IPS-11a (cell line): ENCODE results near the gene LRRC2.
"Not testable (repeated sequence)": the region's sequence is repeated elsewhere in the genome, so short reads cannot be mapped to it uniquely, and the experiment has no call there.

ENCODE experiments used
- H3K4me3 ChIP-seq: one replicate; pipeline ENCODE4 v1.5.1; 2013; ENCODE audit warnings: low read depth, low read length, control low read depth

The LRRC2 gene, protein sequence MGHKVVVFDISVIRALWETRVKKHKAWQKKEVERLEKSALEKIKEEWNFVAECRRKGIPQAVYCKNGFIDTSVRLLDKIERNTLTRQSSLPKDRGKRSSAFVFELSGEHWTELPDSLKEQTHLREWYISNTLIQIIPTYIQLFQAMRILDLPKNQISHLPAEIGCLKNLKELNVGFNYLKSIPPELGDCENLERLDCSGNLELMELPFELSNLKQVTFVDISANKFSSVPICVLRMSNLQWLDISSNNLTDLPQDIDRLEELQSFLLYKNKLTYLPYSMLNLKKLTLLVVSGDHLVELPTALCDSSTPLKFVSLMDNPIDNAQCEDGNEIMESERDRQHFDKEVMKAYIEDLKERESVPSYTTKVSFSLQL

DNA sequence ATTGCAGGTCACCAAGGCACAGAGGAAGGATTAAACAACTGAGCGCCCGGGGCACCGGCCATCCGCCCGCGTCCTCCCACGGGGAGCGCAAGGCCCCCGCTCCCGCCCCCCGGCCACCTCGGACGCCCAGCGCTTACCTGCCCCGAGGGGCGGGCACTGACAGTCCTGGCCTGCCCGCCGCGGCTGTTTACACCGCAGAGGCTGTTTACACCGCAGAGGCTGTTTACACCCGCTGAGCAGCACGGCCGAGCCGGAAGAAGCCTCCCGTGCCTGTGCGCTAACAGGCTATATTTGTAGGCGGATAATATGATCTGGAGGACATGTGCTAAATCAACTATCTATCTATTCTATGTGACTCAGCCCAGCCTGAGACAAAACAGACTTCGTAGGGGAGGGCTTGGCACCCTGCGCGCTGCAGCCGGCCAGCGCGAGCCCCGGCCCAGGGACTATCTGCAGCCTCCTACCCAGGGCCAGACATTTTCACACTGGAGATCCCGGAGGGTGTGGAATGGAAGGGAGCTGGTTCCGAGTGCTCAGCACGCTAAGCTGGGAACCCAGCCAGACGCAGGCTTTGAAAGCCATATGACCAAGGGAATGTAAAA lies at the start of gene LRRC2:
Gene LRRC2, minus strand, starts transcription at position 263 of the 602 bp plus-strand sequence. CDS start 14,711 bp downstream, outside the sequence.
- peak within 1 kb of the TSS; percentile 40 for H3K4me3 ChIP-seq

DNA sequence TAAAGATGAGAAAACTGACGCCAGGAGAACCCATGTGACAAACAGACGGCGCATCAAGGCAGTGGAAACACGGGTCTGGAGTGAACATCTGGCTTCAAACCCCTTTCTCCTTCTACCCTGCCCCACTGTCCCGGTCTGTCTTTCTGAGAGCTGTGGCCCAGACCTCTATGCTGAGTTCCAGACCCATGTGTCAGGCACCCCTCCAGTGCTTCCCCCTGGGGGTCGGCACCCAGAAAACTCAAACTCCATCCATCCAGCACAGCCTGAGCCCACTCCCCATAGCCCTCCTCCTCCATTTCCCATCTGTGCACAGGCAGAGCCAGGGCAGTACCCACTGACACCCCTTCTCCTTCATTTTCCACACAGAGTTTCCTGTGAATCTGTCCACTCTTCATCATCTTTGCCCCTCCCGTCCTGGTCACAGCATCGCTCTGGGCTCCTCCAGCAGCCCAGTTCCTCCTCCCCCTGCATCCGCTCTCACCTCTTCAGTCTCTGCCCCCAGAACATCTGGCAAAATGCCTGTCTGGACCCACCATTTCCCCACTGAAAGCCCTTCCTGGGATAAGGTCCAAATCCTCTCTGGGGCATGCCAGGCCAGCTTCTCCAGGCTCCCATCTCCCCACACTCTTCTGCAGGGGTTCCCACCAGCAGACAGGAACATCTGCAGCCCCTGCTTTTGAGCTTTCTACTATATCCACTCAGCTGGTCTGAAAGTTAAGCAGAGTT lies 49.1 kb upstream of the LRRC2 start:
- no peak overlapping the region for H3K4me3 ChIP-seq

DNA sequence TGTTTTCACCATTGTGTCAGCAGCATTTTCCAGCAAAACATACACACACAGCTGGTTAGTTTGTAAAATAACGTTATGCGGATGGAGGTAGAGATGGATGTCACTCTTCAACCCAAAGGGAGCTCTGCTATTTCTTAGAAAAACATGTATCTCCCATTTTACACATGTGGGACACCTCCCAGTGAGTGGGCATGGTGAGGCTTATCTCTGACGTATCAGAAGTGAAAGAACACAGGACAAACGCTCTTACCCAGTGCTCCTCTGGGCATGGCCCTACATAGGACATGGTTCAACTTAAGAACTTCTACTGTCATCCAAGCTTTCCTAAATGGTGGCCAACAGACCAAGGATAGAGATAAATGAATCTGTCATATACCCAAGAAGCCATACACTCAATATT lies 48.3 kb upstream of the LRRC2 start:
- H3K4me3 ChIP-seq: no peak overlapping the region

DNA sequence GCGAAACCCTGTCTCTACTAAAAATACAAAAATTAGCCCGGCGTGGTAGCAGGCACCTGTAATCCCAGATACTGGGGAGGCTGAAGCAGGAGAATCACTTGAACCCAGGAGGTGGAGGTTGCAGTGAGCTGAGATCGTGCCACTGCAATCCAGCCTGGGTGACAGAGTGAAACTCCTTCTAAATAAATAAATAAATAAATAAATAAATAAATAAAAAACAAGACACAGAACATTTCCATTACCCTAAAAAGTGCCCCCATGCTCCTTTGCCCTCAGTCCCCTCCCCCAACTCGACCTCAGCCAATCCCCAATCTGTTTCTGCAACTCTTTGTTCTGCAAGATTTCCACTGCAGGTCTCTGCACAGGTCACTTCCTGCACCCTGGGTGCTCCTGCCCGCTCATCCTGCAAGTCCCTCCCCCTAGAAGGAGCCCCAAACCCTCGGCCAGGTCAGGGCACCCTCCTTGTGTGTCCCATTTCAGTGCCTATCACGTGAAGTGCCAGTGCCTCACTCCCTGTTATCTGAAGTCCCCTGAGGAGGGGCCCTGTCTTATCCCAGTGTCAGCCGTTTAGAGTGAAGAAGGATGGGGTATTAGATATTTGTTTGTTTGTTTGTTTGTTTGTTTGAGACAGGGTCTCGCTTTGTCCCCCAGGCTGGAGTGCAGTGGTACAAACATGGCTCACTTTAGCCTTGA lies 47.4 kb upstream of the LRRC2 start:
- no peak overlapping the region for H3K4me3 ChIP-seq

DNA sequence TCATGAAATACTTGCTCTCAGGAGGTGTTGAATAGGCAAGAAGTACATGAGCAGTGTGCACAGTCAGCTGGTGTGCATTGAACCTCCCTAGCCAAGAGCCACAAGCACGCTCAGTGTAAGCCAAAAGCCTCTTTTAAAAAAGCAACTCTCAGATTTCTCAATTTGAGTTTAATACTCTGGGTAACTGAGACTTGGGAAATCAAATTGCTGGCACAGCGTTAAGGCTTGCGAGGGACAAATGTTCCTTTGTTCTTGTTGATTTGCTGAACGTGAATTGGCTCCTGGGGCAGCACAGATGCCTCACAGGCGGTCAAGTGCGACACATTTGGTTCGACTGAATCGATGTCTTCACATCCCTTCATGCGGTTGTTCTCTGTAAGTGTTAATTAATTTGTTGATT lies 46.2 kb upstream of the LRRC2 start, which contains the start of gene FAM240A:
Gene FAM240A, plus strand, starts transcription at position 202 of the 400 bp plus-strand sequence. Its CDS starts 159 bp downstream, at position 361.
- no peak within 1 kb of the TSS for H3K4me3 ChIP-seq

DNA sequence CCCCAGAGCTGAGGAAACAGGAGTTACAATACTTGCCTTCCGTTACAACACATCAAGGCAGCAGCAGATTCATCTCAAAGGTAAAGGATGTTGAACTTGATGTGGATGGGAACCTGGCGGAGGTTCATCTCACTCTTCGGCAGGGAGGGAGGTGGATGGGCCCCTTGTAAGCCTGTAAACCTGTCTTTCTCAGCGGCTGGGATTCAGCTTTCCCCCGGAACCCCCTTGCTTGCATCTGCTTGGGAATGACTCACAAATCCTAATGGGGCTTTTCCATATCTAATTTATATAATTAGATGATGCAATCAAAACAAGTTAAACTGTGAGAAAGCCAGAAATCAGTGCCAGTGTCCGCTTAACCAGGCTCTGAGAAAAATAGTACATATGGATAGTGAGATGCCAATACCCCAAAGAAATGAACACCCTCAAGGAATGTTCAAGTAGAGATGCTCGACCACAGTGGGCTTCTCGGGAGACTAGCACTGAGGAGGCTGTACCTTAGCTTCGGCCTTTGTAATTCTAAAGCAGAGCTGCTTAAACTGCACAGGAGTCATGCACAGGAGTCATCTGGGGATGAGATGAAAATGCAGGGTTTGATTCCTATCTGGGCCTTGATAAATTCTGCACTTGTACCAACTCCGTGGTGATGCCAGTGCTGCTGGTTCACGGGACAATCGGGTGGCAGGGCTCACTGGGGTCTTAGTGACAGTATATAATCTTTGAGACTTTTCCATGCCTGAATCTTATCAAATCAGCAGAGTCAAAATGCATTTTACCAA lies 44.0 kb upstream of the LRRC2 start:
- H3K4me3 ChIP-seq: no peak overlapping the region

DNA sequence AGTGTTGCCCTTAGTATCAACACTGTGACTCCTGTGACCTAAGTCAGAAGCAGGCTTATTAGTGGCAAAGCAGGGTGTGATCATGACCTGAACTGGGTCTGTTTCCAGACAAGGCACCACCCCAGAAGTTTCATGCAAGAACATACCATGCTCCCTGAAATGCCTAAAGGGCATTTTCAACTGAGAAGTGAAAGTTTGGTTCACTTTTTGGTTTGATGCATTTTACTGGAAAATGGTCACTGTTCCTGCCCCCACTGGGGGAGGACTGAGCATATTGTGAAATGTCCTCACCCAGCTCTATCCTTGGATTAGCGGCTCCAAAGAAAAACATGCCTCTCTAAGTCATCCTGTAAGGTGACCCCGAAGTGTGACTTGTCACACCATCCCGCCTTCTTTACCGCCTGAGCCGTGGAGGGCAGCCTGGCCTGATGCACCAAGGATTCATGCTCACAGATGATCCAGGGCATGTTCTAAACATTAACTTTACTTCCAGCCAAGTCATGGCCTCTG lies 43.2 kb upstream of the LRRC2 start:
- H3K4me3 ChIP-seq: no peak overlapping the region

DNA sequence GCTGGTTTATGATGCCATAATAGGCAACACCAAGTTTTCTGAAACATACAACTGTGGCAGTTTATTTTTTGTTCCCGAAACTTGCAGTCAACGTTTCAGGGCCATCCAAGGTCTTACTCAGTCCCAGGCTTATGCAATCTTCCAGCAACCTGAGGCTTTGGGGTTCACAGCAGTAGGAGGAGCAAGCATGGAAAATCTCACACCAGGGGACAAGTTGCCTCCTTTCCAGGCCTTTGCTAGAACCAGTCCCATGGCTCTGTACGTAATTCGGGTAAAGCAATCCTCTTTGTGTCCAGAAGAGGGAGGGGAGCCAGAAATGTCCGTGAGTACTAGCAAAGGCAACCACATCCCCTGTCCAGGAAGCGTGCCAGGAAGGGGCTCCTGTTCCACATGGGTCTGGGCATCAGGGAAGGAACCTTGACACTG lies 41.5 kb upstream of the LRRC2 start:
- H3K4me3 ChIP-seq: no peak overlapping the region

DNA sequence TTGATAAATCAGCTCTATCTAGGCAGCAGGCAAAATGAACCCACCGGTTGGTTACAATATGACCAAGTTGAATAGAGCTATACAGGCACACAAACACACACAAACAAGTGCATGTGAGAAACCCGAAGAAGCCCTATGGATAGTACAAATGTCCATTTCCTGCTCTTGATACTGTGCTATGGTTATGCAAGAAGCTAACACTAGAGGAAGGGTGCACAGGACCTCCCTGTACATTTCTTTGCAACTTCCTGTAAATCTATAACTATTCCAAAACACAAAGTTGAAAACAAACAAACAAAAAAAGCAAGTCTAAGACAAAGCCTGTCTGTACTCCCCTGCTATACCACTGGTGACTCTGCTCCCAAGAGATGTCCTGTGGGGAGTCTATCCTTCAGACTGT lies 38.0 kb upstream of the LRRC2 start:
- H3K4me3 ChIP-seq: no peak overlapping the region

DNA sequence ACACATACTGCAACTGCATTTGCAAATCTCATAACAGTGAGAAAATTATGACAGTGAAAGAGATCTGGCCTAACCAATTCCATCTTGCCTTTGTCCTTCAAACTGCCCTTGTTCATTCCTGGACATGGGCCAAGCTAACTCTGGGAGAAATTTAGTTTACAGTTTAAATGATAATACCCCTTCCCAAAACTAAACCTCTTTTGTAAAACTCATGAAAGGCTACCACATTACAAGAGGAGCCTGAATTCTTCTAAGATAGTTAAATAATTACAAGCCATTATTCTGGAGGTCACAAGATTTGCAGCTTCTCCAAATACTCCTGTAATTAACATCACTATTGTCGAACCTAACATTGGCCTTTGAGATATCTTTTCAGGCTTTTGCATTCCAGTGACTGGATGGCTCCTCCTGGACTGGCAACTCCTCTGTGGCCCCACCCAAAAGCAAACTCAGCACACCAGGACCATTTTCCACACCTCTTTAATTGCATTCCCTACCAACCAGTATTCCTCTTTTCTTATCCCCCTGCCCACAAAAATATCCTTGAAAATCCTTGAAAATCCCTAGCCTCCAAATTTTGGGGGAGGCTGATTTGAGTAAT lies 37.4 kb upstream of the LRRC2 start:
- H3K4me3 ChIP-seq: no peak overlapping the region

DNA sequence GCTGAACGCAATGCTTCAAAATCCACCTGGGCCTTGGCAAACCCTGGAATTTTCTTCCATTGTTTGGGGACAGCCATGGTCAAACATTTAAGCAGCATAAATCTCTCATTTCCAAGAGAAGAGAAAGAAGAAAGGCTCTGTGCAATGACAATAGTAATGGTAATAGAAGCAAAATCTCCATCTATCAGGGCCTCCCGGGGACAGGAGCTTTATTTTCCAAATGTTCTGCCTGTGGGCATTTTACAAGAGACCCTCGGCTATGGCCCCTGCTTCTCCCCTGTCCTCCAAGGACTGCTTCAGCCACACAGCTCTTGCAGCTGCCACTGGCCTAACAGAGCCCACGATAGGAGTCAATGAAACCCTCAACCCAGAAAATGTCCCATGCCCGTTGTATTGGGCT lies 33.5 kb upstream of the LRRC2 start:
- no peak overlapping the region for H3K4me3 ChIP-seq

DNA sequence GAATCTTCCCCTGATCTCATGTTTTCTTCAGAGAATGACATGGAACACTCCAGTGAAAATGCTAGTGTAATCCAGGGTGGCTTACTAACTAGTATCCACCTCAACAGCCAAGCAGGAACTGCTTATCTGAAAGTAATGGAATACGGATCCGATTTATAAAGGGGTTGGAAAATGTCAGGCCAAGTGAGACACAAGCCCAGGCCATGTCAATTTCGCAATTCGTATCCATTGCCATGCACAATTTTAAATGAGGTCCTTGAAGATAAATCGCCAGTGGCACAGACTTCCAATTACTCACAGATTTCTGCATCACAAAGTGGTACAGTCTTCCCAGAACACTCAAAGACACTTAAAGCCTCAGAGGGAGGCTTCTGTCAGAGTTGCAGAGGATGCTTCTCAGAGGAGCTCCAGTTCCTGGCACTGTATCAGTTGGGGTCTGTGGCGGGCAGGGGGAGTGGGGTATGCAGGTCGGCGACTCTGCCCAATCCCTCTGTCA lies 29.8 kb upstream of the LRRC2 start:
- no peak overlapping the region for H3K4me3 ChIP-seq

DNA sequence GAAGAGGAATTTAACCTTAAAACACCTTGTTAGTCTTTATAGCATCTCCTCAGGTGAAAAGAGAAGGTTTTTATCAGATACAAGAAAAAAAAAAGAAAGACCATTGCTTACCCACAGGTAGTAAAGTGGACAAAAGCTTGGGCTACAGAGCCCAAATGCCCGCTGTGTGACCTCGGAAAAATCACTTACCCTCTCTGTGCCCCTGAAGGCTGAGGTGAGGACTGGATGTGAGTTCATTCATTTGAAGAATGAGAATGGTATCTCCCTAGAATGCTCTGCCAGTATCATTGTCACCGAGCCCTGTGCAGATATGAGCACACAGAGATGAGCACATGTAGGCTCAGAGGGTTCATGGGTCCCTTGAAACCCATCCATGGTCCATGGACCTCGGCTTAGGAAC lies 28.6 kb upstream of the LRRC2 start:
- H3K4me3 ChIP-seq: no peak overlapping the region

DNA sequence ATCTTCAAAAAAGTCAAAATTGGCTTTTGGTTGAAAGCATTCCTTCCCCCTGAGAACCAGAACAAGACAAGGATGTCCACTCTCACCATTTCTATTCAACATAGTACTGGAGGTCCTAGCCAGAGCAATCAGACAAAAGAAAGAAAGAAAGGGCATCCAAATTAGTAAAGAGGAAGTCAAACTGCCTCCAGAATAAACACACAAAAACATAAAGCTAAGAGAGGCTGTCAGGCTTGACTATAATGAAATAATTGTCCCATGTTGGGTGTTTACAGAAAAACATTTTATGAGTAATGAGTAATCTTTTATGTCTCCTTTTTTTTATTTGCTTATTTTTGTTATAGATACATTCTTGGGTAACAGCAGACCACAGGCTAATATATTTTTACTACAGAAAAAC lies 27.9 kb upstream of the LRRC2 start:
- H3K4me3 ChIP-seq: no peak overlapping the region

DNA sequence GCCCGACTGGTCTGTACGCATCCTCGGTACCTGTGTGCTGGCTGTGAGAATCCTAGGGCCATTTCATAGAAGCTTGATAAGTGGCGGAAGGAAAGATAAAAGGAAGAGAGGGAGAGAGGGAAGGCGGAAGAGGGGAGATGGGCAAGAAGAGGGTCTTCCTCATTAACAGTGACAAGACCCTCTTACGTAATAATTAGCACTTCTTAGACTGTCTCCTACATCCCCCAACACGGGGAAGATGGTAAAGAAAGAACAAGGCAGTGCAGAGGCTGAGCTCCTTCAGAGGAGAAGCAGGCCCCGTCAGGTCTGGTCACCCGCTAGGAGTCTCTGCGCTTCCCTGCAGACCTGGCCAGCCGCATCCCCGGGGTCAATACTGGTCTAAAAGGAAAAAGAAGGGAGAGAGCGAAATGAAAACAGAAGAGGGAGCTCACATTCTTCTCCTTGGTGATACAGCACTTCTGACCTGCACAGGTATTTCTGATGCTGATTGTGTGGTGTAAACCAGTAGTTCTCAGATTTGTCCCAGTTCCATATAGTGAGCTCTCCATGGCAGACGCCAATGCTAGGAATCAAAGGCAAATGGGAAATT lies 27.3 kb upstream of the LRRC2 start:
- no peak overlapping the region for H3K4me3 ChIP-seq

DNA sequence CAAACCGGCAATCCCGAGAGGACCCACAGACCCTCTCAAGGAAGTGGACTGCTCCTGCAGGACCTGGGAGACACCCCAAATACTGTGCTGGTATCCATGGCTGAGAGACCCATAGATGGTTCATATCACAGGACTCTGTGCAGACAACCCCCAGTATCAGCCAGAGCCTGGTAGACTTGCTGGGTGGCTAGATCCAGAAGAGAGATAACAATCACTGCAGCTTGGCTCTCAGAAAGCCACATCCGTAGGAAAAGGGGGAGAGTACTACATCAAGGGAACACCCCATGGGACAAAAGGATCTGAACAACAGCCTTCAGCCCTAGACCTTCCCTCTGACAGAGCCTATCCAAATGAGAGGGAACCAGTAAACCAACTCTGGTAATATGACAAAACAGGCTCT lies 21.2 kb upstream of the LRRC2 start:
- not testable (repeated sequence) for H3K4me3 ChIP-seq

DNA sequence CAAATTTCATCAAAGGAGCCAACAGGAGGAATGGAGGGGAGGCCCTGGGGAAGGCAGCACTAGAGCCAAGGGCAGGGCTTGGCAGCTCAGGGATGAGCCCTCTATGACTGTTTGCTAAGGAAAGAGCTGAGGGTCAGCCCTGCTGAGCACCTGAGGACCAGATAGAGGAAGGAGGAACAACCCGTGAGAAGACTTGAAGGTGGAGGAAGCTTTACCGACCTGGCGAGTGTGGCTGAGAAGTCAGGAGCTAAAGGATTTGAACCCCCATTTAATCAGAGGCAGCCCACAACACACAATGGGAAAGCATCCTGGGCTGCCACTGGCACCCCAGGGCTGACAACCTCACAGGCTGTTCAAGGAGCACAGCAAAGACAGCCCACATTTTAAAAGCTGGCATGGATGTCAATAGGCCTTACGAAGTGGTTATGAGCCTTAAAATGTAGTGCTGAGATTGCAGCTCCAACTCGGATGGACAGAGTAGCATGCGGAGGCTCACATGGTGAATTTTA lies 20.7 kb upstream of the LRRC2 start:
- no peak overlapping the region for H3K4me3 ChIP-seq

DNA sequence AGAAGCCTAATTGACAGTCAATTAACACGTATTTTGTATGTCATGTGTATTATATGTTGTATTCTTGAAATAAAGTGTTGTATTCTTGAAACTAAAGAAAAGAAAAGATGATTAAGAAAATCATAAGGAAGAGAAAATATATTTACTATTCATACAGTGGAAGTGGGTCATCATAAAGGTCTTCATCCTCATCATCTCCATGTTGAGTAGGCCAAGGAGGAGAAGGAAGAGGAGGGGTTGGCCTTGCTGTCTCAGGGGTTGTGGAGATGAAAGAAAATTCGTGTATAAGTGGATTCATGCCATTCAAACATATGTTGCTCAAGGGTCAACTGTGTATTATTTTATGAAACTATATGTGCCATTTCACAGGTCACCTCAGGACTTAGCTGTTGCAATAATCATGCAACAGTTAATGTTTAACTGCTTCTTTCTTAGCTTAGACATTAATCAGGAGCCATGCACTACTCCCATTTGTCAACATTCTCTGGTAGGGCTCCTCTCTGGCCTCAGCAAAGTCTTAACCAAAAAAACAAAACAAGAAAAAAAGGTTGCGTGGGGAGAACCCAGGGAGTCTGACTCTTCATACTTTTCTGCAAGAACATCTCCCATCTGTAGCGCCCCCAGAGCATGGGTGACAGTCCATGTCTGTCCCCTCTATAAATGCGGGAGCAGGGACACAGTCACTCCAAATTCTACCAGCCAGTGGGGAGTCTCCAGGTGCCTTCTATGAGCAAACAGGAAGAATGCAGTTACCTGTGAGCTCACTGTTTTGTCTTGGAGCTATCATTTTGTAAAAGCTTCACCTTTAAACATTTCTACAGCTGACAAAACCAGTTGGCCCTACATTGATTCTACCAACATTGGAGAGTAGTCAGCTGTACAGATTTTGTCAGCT lies 19.9 kb upstream of the LRRC2 start:
- H3K4me3 ChIP-seq: no peak overlapping the region
